ENCODE measurements around the gene PLEKHF1.

The PLEKHF1 gene

DNA sequence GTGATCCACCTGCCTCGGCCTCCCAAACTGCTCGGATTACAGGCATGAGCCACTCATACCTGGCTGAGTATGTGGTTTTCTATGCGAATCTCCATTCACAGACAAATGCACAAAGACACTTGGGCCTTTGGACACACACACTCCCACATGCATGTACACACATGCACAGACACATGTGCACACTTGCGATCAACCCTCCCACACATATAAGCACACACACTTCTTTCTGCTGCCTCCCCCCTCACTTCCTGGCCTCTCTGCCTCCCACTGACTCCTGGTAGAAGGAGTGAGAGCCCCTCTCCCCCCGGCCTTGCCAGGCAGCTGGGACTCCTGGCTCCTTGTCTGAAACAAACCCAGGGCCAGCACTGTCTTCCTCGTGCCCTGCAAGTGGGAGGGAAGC, 29.3 kb upstream of the PLEKHF1 start:
- DNase-seq = no peak

DNA sequence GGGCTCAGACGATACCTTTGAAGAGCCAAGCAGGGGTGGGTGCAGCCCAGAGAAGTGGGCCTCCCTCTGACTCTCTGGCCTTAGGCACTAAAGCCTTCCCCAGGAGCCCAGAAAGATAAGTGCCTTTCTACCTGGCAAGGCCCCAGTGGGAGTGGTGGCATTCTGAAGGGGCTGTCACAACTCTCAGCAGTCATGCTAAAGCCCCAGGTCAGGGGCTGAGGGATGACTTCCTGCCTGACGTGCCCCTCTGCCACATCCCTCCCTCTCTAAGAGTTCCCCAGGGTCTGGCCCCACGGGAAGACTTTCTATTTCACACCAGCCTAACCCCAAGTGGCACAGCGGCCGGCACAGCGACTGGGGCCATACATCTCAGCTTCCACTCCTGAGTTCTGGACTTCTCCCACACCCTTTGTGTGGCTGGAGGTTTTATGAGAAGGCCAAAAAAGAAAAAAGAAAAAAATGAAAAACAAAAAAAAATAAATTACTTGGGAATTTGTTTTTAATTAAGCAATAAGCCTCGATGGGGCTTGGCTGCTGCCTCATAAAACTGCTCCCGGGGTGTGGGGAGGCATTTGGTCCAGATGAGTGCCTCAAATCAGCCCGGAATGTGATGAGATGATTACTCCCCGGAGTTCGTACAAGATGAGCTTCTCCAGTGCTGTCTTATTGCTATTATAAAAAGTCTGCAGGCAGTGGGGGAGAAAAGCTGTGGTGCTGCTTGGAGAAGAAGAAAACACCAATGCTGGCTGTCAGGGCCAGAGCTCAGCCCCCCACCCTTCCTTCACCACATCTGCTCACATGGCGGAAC, 28.5 kb upstream of the PLEKHF1 start:
- DNase-seq = no peak

GRCh38 chr19:29639086-29639485, 26.2 kb upstream of the PLEKHF1 start:
- no peak for DNase-seq

- no peak for DNase-seq
These were observed 25.0 kb upstream of the PLEKHF1 start for GRCh38 chr19:29640231-29640630.

GRCh38 chr19:29641597-29641996, 23.7 kb upstream of the PLEKHF1 start:
- no peak for DNase-seq

DNA sequence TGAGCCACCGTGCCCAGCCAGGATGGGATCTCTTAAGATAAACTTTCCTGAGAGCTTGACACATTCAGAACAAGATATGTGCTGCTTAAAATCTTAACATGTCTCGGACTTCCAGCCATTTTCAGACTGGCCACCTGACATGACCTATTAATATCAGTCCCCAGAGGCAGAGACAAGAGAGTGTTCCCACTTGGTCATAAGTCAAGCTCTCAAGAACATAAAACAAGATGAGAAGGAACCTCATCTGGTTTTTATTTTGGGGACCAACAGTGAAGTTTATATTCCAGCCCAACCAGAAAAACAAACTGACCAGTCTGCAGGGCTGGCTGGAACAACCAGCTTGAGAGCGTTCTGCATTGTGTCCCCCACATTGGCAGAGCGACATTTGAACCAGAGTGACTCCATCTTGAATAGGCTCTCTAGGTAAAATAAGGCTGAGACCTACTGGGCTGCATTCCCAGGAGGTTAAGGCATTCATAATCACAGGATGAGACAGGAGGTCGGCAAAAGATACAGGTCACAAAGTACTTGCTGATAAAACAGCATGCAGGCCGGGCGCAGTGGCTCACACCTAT, 21.8 kb upstream of the PLEKHF1 start:
- no peak for DNase-seq

DNA sequence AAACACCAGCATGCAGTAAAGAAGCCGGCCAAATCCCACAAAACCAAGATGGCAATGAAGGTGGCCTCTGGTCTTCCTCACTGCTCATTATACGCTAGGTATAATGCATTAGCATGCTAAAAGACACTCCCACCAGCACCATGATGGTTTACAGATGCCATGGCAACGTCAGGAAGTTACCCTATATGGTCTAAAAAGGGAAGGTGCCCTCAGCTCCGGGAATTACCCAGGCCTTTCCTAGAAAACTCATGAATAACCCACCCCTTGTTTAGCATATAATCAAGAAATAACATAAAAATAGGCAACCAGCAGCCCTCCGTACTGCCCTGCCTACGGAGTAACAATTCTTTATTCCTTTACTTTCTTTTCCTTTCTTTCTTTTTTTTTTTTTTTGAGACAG, 21.1 kb upstream of the PLEKHF1 start:
- no peak for DNase-seq

DNA sequence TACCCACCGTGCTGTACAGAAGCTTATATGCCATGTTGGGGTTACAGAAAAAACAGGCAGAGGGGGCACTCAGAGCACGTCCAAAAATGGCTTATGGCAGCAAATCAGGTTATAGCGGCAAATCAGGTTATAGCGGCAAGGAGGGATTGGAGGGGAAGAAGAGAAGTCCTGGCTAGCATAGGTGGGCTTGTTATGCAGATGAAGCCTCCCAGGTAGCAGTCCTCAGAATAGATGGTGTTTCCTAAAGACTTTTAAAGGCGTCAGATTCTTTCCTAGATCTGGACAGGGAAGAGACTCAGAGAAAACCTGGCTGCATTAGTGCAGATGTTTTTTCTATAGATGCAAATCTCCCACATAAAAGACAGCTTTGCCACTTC, 19.8 kb upstream of the PLEKHF1 start:
- DNase-seq = no peak

GRCh38 chr19:29645911-29646310, 19.4 kb upstream of the PLEKHF1 start:
- DNase-seq = no peak

DNA sequence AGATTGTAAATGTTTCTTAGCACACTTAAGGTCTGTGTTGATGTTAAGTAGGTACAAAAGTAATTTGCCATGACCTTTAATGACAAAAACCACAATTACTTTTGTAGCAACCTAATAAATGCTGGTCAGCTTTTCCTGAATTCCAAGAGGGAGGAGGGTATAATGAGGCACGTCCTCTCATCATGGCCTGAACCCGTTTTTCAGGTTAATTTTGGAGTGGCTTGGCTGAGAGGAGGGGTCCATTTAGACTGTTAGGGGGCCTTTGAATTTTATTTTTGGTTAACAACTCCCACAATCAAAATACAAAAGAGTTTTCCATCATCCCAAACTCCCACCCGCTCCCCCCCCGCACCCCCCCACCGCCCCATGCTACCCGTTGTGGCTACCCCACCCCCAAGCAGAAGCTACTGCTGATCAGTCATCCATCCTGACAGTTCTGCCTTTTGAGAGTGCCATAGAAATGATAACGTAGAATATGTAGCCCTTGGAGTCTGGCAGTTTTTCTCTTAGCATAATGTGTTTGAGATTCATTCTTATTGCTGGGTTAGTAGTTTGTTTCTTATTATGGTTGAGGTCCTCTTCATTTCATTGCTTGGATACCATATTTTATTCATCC, 14.4 kb upstream of the PLEKHF1 start:
- DNase-seq = no peak

DNA sequence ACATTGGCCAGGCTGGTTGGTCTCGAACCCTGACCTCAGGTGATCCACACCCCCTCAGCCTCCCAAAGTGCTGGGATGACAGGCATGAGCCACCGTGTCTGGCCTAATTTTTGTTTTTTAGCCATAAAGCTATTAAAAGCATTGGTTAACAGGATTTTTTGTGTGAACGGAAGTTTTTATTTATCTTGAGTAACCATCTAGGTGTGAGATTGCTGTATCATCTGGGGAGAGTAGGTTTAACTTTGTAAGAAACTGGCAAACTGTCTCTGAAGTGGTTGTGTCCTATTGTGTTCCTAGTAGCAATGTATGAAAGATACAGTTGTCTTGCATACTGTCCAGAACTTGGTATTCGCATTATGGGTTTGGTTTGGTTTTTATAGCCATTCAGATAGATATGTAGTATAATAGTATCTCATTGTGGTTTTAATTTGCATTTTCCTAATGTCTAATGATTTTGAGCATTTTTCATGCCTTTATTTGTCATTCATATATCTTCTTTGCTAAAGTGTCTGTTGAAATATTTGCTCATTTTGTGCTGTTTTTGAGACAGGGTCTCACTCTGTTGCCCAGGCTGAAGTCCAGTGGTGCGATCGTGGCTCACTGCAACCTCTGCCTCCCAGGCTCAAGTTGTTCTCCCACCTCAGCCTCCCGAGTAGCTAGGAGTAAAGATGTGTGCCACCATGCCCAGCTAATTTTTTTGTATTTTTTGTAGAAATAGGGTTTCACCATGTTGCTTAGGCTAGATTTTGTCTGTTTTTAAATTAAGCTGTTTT, 13.5 kb upstream of the PLEKHF1 start:
- no peak for DNase-seq

DNA sequence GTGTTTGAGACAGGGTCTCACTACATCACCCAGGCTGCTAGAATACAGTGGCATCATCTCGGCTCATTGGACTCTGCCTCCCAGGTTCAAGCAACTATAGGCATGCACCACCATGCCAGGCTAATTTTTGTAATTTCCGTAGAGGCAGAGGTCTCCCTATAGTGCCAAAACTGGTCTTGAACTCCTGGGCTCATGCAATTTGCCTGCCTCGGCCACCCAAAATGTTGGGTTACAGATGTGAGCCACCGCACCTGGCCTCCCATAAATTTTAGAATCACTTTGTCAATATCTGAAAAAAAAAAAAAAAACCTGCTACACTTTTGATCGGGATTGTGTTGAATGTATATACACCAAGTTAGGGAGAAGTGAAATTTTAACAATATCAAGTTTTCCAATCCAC, 11.9 kb upstream of the PLEKHF1 start:
- DNase-seq = no peak

DNA sequence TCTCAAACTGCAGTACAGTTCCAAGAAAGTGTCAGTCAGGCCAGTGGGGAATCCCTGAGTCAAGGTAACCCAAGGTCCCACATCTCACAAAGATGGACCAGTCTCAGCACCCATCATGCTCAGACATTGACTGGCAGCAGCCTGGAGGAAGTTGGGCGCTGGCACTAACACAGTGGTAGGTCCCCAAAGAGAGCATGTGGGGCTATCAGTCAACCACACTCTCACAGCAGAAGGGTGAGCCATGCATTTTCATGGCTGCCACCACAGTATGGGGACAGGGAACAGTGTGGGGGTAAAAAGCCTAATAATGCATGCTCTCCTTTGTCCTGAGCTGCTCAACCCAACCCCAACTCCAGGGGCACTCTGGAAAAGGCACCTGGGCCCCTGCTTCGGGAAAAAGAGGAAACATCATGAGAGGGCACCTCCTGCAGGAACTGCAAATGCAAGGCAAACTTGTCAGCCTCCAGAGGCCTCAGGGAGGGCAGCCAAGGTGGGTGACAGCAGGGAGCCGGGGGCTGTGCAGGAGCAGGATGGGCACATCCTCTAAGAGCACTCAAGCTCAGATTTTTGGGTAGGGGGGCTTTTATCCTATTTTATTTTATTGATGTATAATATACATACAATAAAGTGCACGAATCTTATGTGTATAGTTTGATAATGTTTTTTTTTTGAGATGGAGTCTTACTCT, 9.5 kb upstream of the PLEKHF1 start:
- DNase-seq = no peak

- DNase-seq = no peak
These were observed 6.9 kb upstream of the PLEKHF1 start for GRCh38 chr19:29658221-29658991.

GRCh38 chr19:29660835-29661234, 4.4 kb upstream of the PLEKHF1 start:
- no peak for DNase-seq

DNA sequence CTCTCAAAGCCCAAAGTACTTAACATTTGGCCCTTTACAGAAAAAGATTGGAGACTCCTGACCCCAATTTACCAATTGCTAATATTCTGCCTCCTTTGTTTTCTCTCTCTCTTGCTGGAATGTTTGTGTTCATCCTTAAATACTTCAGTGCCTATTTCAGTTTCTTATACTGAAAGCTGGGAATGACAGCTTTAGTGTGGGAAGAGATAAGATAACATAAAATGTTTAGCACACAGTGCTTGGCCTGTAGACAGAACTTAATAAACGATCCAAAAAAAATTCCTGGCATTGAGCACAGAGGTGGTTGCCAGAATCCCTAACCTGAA, 3.0 kb upstream of the PLEKHF1 start:
- DNase-seq = no peak

- DNase-seq = peak; percentile 9
These were observed 2.5 kb upstream of the PLEKHF1 start for GRCh38 chr19:29662604-29663404.

- DNase-seq = no peak
These were observed 1.2 kb upstream of the PLEKHF1 start for GRCh38 chr19:29663861-29664752.

DNA sequence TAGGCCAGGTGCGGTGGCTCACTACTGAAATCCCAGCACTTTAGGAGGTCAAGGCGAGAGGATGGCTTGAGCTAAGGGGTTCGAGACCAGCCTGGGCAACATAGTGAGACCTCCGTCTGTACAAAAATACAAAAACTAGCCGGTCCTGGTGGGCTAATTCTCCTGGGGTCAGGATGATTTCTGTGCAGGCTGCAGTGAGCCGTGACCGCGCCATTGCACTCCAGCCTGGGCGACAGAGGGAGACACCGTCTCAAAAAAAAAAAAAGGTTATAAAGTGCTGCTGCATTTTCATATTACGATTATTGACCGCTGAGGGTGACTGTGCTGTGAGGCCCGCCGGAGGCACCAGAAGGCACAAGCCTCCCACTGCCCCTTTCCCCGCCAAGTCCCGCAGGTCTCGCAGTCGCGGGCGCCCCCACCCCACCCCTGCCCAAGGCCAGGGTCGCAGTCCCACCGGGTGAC, 477 bp upstream of the PLEKHF1 start:
- no peak for DNase-seq

- no peak for DNase-seq
These were observed 741 bp downstream of the PLEKHF1 start for GRCh38 chr19:29665826-29666577.

Data from NCI-H1105 treated with DMSO at 0.1 percent for 48 hours (cell line).